ENCODE measurements around the gene KPTN. TPM values are rescaled to one million over a fixed set of nuclear protein-coding genes. Genes with fewer than 3 reads are reported as not detected.

Gene KPTN
- total and polyA plus RNA-seq, 7 donors: 3.8 to 21.5 (median 8.2) TPM

DNA sequence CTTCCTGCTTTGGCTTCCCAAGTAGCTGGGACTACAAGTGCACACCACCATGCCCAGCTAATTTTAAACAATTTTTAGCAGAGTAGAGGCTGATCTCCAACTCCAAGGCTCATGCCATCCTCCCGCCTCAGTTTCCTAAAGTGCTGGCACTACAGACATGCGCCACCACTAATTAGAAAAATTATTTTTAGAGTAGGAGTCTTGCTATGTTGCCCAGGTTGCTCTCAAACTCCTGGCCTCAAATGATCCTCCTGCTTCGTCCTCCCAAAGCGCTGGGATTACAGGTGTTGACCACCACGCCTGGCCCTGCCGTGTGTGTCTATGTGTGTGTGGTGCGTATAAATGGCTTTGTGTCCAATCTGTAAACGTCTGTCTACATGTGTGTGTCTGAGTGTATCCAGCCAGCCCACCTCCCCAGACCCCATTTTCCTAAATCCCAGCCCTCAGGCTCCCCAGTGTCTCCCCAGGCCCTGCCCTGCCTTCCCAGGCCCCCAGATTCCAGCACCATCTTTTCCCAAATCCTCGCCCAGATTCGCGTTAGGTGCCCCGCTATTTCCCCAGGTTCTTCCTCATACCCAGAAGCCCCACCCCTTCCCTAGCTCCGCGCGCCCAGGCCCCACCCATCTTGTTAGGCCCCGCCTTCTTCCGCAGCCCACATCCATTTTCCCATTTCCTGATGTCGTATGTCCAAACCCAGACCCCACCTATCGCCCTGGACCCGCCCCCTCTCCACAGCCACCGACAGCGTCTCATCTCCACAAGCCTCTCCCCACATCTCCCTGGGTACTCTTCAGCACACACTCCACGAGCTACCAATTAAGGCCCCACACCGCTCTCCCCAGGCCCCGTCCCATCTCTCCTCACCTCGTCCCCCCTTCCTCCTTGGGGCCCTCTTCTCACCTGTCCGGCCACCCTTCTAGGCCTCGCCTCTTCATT is 37.2 kb downstream of the KPTN start:
- peak overlapping the region; percentile 15 for H3K4me3 ChIP-seq
- no peaks in the 10 kb centered on the region for H3K36me3 ChIP-seq (ENCODE audit: insufficient read depth in 1 of 2, low read depth in 1 of 2)
- WGBS, 3 donors: 15 to 19% (median 16%) methylated on average over 28 of the region's 28 CpGs
- no peak overlapping the region for H3K27ac ChIP-seq
- intact Hi-C loops (cut with DNase I): no loop called here
- H3K27me3 ChIP-seq (ENCODE audit: insufficient read depth in 3 of 3, low read length in 2 of 3): peaks cover 0 to 97% (median 24%) of the 10 kb centered on the region in 3 donors
- no peak for DNase-seq
- H3K4me1 ChIP-seq: no peaks in the 10 kb centered on the region
- peak in 3 of 4 donors; percentile 9 to 22 (median 10) for ATAC-seq
- H3K9me3 ChIP-seq: no peaks in the 10 kb centered on the region
- TF ChIP-seq, protein P1, sequence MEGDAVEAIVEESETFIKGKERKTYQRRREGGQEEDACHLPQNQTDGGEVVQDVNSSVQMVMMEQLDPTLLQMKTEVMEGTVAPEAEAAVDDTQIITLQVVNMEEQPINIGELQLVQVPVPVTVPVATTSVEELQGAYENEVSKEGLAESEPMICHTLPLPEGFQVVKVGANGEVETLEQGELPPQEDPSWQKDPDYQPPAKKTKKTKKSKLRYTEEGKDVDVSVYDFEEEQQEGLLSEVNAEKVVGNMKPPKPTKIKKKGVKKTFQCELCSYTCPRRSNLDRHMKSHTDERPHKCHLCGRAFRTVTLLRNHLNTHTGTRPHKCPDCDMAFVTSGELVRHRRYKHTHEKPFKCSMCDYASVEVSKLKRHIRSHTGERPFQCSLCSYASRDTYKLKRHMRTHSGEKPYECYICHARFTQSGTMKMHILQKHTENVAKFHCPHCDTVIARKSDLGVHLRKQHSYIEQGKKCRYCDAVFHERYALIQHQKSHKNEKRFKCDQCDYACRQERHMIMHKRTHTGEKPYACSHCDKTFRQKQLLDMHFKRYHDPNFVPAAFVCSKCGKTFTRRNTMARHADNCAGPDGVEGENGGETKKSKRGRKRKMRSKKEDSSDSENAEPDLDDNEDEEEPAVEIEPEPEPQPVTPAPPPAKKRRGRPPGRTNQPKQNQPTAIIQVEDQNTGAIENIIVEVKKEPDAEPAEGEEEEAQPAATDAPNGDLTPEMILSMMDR (IDR thresholded peaks at IDR 0.05): no peak

DNA sequence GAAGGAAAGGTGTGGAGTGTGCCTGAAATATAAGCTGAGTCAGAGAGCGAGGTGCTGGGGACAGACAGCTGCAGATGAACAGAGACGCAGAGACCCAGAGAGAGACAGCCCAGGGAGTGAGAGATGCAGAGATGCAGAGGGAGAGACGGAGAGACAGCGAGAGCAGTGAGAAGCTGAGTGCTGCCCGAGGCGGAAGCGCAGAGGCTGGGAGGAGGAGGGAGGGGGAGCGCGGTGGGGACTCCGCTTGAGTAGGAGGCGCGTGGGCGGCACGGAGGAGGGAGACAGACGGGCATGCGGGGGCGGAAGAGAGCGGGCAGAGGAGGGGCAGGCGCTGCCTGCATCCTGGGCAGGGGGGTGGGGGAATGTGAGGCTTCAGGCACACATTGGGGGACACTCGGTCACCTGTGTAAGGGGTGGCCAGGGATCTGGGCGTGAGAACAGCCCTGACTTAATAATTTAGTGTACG is 38.0 kb downstream of the KPTN start:
- Histone ChIP-seq H3K4me1 (no peaks in the 10 kb centered on the region), H3K4me3 (no peak overlapping the region), H3K9me3 (no peaks in the 10 kb centered on the region), H3K36me3 (ENCODE audit: insufficient read depth in 1 of 2, low read depth in 1 of 2) (no peaks in the 10 kb centered on the region), H3K27ac (no peak overlapping the region), H3K27me3 (ENCODE audit: insufficient read depth in 3 of 3, low read length in 2 of 3) (peaks cover 0 to 94% (median 20%) of the 10 kb centered on the region in 3 donors)
- peak; percentile 40 to 67 for DNase-seq
- peak in 1 of 4 donors; percentile 21 for ATAC-seq
- TF ChIP-seq, protein P1 (IDR thresholded peaks at IDR 0.05): no peak
- WGBS, 3 donors: 2 to 5% (median 4%) methylated on average over 20 to 22 of the region's 22 CpGs
- intact Hi-C loops (cut with DNase I): no loop called here

DNA sequence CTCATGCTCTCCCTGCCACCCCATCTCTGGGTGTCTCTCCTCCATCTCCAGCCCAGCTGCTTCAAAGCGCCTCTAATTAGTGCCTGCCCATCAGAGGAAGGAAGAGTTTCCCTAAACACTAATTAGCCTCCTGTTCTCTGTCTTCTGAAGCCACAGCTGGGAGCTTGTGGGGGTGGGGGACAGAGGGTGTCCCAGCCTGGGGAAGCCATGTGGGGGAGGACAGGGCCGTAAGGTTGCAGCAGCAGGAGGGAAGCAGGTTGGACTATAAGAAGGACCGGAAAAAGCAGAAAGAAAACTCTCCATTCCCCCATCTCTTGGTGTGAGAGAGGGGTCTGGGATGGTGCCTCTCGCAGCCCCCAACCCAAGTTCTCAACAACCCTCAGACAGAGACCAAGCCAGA is 38.5 kb downstream of the KPTN start:
- Histone ChIP-seq H3K4me3 (no peak overlapping the region), H3K4me1 (no peaks in the 10 kb centered on the region), H3K9me3 (no peaks in the 10 kb centered on the region), H3K27me3 (ENCODE audit: insufficient read depth in 3 of 3, low read length in 2 of 3) (peaks cover 0 to 93% (median 19%) of the 10 kb centered on the region in 3 donors), H3K36me3 (ENCODE audit: insufficient read depth in 1 of 2, low read depth in 1 of 2) (no peaks in the 10 kb centered on the region), H3K27ac (no peak overlapping the region)
- TF ChIP-seq, protein P1 (IDR thresholded peaks at IDR 0.05): no peak
- DNase-seq: no peak
- 45 to 49% (median 45%) methylated on average over 4 of the region's 4 CpGs for WGBS, 3 donors
- no peak for ATAC-seq
- intact Hi-C loops (cut with DNase I): no loop called here

DNA sequence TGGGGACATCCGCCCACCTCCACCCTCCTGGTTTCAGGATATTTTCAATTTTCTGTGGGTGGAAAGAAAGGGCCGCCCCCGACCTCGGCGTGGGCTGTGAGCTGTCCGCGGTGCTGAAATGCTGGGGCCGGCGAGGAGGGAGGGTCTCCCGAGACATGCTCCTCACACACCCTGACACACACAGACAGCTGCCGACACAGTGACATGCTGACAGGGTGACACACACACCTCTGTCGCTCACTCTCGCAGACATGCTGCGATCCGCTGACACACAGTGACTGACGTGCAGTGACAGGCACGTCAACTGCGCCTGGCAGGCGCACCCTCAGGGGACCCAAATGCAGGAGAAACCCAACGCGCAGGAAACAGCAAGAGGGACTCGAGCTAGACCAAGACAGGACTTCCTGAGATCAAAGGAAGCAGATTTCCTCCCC is 39.6 kb downstream of the KPTN start:
- H3K9me3 ChIP-seq: no peaks in the 10 kb centered on the region
- no peaks in the 10 kb centered on the region for H3K36me3 ChIP-seq (ENCODE audit: insufficient read depth in 1 of 2, low read depth in 1 of 2)
- ATAC-seq (no peak), DNase-seq (no peak)
- WGBS, 3 donors: 11 to 16% (median 15%) methylated on average over 22 of the region's 22 CpGs
- TF ChIP-seq, protein P1 (IDR thresholded peaks at IDR 0.05): no peak
- no peaks in the 10 kb centered on the region for H3K4me1 ChIP-seq
- intact Hi-C loops (cut with DNase I): no loop called here
- H3K27me3 ChIP-seq (ENCODE audit: insufficient read depth in 3 of 3, low read length in 2 of 3): peaks cover 0 to 86% (median 18%) of the 10 kb centered on the region in 3 donors
- H3K4me3 ChIP-seq: no peak overlapping the region
- no peak overlapping the region for H3K27ac ChIP-seq
